DOHH2 (cell line): Measurements from ENCODE around the gene ZNF232.
"Not testable (repeated sequence)": the region's sequence is repeated elsewhere in the genome, so short reads cannot be mapped to it uniquely, and the experiment has no call there.

ENCODE experiments used
- H3F3A ChIP-seq: fragments of 200-600 bp; sonication (generic), shearing (Covaris generic); 2 replicates; pipeline ENCODE4 v1.6.0; 2016; ENCODE audit warnings: antibody characterized with exemption, mild to moderate bottlenecking; ENCODE audit not compliant: control insufficient read depth, insufficient read depth
- H3K27ac ChIP-seq: fragments of 200-600 bp; sonication (generic); 2 replicates; pipeline ENCODE4 v1.5.1; 2014; ENCODE audit warnings: low read depth, mild to moderate bottlenecking, low read length, moderate library complexity
- H3K27me3 ChIP-seq: fragments of 200-600 bp; sonication (generic); 2 replicates; pipeline ENCODE4 v1.6.1; 2014; ENCODE audit warnings: mild to moderate bottlenecking, low read length, mixed read lengths; ENCODE audit not compliant: control insufficient read depth
- H3K36me3 ChIP-seq: fragments of 200-600 bp; sonication (generic); 2 replicates; pipeline ENCODE4 v1.6.1; 2014; ENCODE audit warnings: mild to moderate bottlenecking, low read length, moderate library complexity, mixed read lengths; ENCODE audit not compliant: control insufficient read depth
- H3K4me1 ChIP-seq: fragments of 200-600 bp; sonication (generic); 2 replicates; pipeline ENCODE4 v1.6.1; 2014; ENCODE audit warnings: mild to moderate bottlenecking, low read length, mixed read lengths; ENCODE audit not compliant: control insufficient read depth
- H3K4me2 ChIP-seq: fragments of 200-600 bp; sonication (generic); 2 replicates; pipeline ENCODE4 v1.6.0; 2014; ENCODE audit warnings: mild to moderate bottlenecking, low read length, moderate library complexity
- H3K4me3 ChIP-seq: fragments of 200-600 bp; sonication (generic); 2 replicates; pipeline ENCODE4 v1.5.1; 2014; ENCODE audit warnings: mild to moderate bottlenecking, low read length, mixed read lengths
- H3K79me2 ChIP-seq: fragments of 200-600 bp; sonication (generic); 2 replicates; pipeline ENCODE4 v1.6.1; 2014; ENCODE audit warnings: mild to moderate bottlenecking, low read length, mixed read lengths; ENCODE audit not compliant: control insufficient read depth
- H3K9me2 ChIP-seq: fragments of 200-600 bp; sonication (generic); replicated peaks from 2 replicates; pipeline ENCODE4 v1.6.1; 2014; ENCODE audit warnings: mild to moderate bottlenecking, low read length, mixed read lengths; ENCODE audit not compliant: control insufficient read depth
- H3K9me3 ChIP-seq: fragments of 200-600 bp; sonication (generic); 2 replicates; pipeline ENCODE4 v1.6.1; 2014; ENCODE audit warnings: antibody characterized with exemption, low read length, mixed read lengths; ENCODE audit not compliant: control insufficient read depth, insufficient read depth
- H4K20me1 ChIP-seq: fragments of 200-600 bp; sonication (generic); 2 replicates; pipeline ENCODE4 v1.6.0; 2014; ENCODE audit warnings: low read depth, mild to moderate bottlenecking, antibody characterized with exemption, low read length, moderate library complexity; ENCODE audit not compliant: control insufficient read depth, insufficient read depth
- CTCF ChIP-seq: fragments of 200-600 bp; sonication (generic); IDR thresholded peaks from one replicate; pipeline ENCODE4 v1.5.1; 2014; ENCODE audit warnings: antibody characterized with exemption, mild to moderate bottlenecking, low read depth, low read length; ENCODE audit not compliant: poor library complexity, severe bottlenecking
- EZH2phosphoT487 ChIP-seq: fragments of 200-600 bp; sonication (generic); IDR thresholded peaks from 2 replicates; pipeline ENCODE4 v1.6.1; 2017; ENCODE audit warnings: borderline replicate concordance, mild to moderate bottlenecking, antibody characterized with exemption, low read length, moderate library complexity, mixed read lengths

ZNF232 gene

GRCh38 chr17:5121186-5121841, 9.6 kb upstream of the ZNF232 start:
- Histone ChIP-seq H3K4me1 (no peaks in the 10 kb centered on the region), H3K79me2 (no peaks in the 10 kb centered on the region), H3K9me2 (no peaks in the 10 kb centered on the region), H3K36me3 (no peaks in the 10 kb centered on the region), H3K4me2 (no peak overlapping the region), H3K27me3 (no peaks in the 10 kb centered on the region), H3K4me3 (no peak overlapping the region), H3F3A (no peaks in the 10 kb centered on the region), H3K9me3 (no peaks in the 10 kb centered on the region), H3K27ac (no peak overlapping the region), H4K20me1 (no peaks in the 10 kb centered on the region)
- TF ChIP-seq EZH2phosphoT487 (no peak), CTCF (no peak)

- not testable (repeated sequence) for H3K4me2 ChIP-seq, H3F3A ChIP-seq, H3K9me3 ChIP-seq, H3K9me2 ChIP-seq, H3K27me3 ChIP-seq, H3K36me3 ChIP-seq, H3K4me3 ChIP-seq, H3K4me1 ChIP-seq, H4K20me1 ChIP-seq, H3K79me2 ChIP-seq, H3K27ac ChIP-seq
Measured at GRCh38 chr17:5120436-5121185, 8.9 kb upstream of the ZNF232 start.

DNA sequence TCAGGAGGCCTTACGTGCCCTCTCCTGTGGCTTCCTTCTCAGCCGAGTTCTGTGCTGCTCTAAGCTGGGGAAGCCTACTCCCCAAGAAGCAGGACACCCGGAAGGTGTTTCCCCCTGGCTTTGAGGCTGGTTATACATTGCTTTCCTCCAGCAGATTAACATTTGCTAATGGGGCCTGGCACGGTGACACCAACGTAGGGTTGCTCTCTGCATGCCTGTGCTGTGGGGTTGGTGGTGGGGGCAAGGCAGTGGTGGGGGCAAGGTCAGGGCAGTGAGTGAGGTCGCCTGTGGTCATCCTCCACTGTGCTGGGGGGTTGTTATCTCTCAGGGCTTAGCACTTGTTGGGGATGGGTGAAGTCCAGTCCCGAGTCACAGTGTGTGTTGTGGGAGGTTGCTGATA, 8.4 kb upstream of the ZNF232 start:
- no peaks in the 10 kb centered on the region for H3F3A ChIP-seq
- no peaks in the 10 kb centered on the region for H3K79me2 ChIP-seq
- H3K36me3 ChIP-seq, result no peaks in the 10 kb centered on the region
- no peaks in the 10 kb centered on the region for H3K9me2 ChIP-seq
- no peaks in the 10 kb centered on the region for H3K9me3 ChIP-seq
- TF ChIP-seq CTCF, result no peak
- no peak for TF ChIP-seq EZH2phosphoT487
- no peak overlapping the region for H3K4me2 ChIP-seq
- no peaks in the 10 kb centered on the region for H3K27me3 ChIP-seq
- no peaks in the 10 kb centered on the region for H3K4me1 ChIP-seq
- no peak overlapping the region for H3K27ac ChIP-seq
- no peak overlapping the region for H3K4me3 ChIP-seq
- H4K20me1 ChIP-seq, result no peaks in the 10 kb centered on the region

- H3F3A ChIP-seq, result peaks cover 11% of the 10 kb centered on the region
- H3K27ac ChIP-seq, result no peak overlapping the region
- H3K79me2 ChIP-seq, result peaks cover 4% of the 10 kb centered on the region
- H3K36me3 ChIP-seq, result peaks cover 12% of the 10 kb centered on the region
- H3K4me2 ChIP-seq, result no peak overlapping the region
- no peaks in the 10 kb centered on the region for H3K27me3 ChIP-seq
- TF ChIP-seq EZH2phosphoT487 (no peak), CTCF (no peak)
- no peaks in the 10 kb centered on the region for H3K9me3 ChIP-seq
- no peak overlapping the region for H3K4me3 ChIP-seq
- H3K4me1 ChIP-seq, result peaks cover 3% of the 10 kb centered on the region
- no peaks in the 10 kb centered on the region for H3K9me2 ChIP-seq
- no peaks in the 10 kb centered on the region for H4K20me1 ChIP-seq
Measured at GRCh38 chr17:5118219-5118618, 6.5 kb upstream of the ZNF232 start.
